Measurements from ENCODE around the gene SLC12A8. TPM values are rescaled to one million over a fixed set of nuclear protein-coding genes. Genes with fewer than 3 reads are reported as not detected.

SLC12A8 gene
- total and polyA plus RNA-seq, 9 of the 15 experiments (the other 6 are each of a cell fraction or from before 2014, with no cell fraction given): 0.04 to 0.33 (median 0.09) TPM; not detected in 4

DNA sequence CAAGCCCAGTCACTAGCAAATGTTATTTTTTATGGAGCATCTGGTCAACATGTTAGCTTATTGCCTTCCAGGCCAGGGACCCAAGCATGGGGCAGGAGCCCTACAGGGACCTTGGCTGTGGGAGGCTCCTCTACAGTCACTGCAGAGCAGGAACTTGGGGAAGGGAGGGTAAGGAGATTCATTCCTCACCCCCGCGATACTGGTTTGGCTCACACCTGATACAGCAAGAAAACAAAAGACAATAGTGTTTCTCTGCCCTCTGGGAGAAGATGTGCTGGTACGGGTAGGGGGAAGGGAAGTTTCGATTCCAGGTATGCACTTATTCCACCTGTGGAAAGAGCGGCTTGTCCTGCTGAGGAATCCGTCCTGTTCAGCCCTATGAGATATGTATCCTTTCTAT is 77.6 kb downstream of the SLC12A8 start:
- no peaks in the 10 kb centered on the region for H3K9me3 ChIP-seq (replicated peaks; ENCODE audit: control insufficient read depth, insufficient read depth, low read depth, low read length)
- ATAC-seq (no peak), DNase-seq (ENCODE audit: extremely low read depth in 1 of 4, low spot score in 3 of 4) (no peak), FAIRE-seq (no peak)
- no TSS peak for BruUV-seq (replicated peaks)
- H3K4me1 ChIP-seq (replicated peaks in 1 of 2; ENCODE audit: control insufficient read depth in 2 of 2, insufficient read depth in 2 of 2, low read length in 2 of 2): no peaks in the 10 kb centered on the region
- H3K36me3 ChIP-seq (ENCODE audit: control insufficient read depth, insufficient read depth, low read length): no peaks in the 10 kb centered on the region
- peaks cover 11 to 32% of the 10 kb centered on the region in 2 experiments; a peak in 4 of 5 replicates for H3K27me3 ChIP-seq (ENCODE audit: control insufficient read depth in 2 of 2, insufficient read depth in 2 of 2, low read length in 2 of 2)
- no peaks in the 10 kb centered on the region for H3K79me2 ChIP-seq (ENCODE audit: control insufficient read depth, insufficient read depth, low read length)
- no peaks in the 10 kb centered on the region for H4K20me1 ChIP-seq (replicated peaks; ENCODE audit: control insufficient read depth, insufficient read depth, low read length)
- H3K4me2 ChIP-seq (ENCODE audit: insufficient read depth, low read length): no peak overlapping the region
- H2AFZ ChIP-seq (ENCODE audit: low read depth, low read length): no peak overlapping the region
- POLR2A ChIA-PET: interaction anchor here (0.7 kb wide), 1 partner anchor 270 kb away, joined by 3 read pairs; no protein-coding TSS in a partner anchor
- H3K4me3 ChIP-seq: no peak overlapping the region
- TF ChIP-seq TAF15 (IDR thresholded peaks at IDR 0.05; ENCODE audit: low read depth, low read length) (no peak), FOXK2 (conservative IDR thresholded peaks at IDR 0.05 in 1 of 2, IDR thresholded peaks at IDR 0.05 in 1 of 2; ENCODE audit: low read depth in 2 of 2) (no peak), EWSR1 (IDR thresholded peaks at IDR 0.05; ENCODE audit: borderline replicate concordance, low read depth, partially characterized antibody) (no peak), CEBPB (tag; IDR thresholded peaks at IDR 0.05) (no peak), HOXB6 (CRISPR knock-in tag; IDR thresholded peaks at IDR 0.05; ENCODE audit: borderline replicate concordance) (no peak), HNRNPH1 (optimal IDR thresholded peaks at IDR 0.05; ENCODE audit: low read depth, low read length) (no peak), HNRNPK (IDR thresholded peaks at IDR 0.05; ENCODE audit: low read depth, low read length, poor library complexity, severe bottlenecking) (no peak), SIX5 (IDR thresholded peaks at IDR 0.05; ENCODE audit: borderline replicate concordance in 1 of 2, insufficient read depth in 1 of 2, low read depth in 1 of 2, low read length in 2 of 2) (no peak), HSF4 (CRISPR knock-in tag; IDR thresholded peaks at IDR 0.05; ENCODE audit: borderline replicate concordance) (no peak), PRMT5 (CRISPR knock-in tag; IDR thresholded peaks at IDR 0.05) (no peak), MYC (IDR thresholded peaks at IDR 0.05; ENCODE audit: low read depth, low read length) (no peak), MYC (CRISPR knock-in tag; IDR thresholded peaks at IDR 0.05; ENCODE audit: borderline replicate concordance, low read depth) (no peak), SP2 (IDR thresholded peaks at IDR 0.05; ENCODE audit: extremely low read depth, low read depth, low read length, poor library complexity, severe bottlenecking) (no peak)
- TF ChIP-seq, protein P1, sequence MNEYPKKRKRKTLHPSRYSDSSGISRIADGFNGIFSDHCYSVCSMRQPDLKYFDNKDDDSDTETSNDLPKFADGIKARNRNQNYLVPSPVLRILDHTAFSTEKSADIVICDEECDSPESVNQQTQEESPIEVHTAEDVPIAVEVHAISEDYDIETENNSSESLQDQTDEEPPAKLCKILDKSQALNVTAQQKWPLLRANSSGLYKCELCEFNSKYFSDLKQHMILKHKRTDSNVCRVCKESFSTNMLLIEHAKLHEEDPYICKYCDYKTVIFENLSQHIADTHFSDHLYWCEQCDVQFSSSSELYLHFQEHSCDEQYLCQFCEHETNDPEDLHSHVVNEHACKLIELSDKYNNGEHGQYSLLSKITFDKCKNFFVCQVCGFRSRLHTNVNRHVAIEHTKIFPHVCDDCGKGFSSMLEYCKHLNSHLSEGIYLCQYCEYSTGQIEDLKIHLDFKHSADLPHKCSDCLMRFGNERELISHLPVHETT (CRISPR knock-in tag; conservative IDR thresholded peaks at IDR 0.05 in 1 of 2, IDR thresholded peaks at IDR 0.05 in 1 of 2): no peak
- TF ChIP-seq, protein P2, sequence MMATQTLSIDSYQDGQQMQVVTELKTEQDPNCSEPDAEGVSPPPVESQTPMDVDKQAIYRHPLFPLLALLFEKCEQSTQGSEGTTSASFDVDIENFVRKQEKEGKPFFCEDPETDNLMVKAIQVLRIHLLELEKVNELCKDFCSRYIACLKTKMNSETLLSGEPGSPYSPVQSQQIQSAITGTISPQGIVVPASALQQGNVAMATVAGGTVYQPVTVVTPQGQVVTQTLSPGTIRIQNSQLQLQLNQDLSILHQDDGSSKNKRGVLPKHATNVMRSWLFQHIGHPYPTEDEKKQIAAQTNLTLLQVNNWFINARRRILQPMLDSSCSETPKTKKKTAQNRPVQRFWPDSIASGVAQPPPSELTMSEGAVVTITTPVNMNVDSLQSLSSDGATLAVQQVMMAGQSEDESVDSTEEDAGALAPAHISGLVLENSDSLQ (IDR thresholded peaks at IDR 0.05): no peak
- TF ChIP-seq, protein P3, sequence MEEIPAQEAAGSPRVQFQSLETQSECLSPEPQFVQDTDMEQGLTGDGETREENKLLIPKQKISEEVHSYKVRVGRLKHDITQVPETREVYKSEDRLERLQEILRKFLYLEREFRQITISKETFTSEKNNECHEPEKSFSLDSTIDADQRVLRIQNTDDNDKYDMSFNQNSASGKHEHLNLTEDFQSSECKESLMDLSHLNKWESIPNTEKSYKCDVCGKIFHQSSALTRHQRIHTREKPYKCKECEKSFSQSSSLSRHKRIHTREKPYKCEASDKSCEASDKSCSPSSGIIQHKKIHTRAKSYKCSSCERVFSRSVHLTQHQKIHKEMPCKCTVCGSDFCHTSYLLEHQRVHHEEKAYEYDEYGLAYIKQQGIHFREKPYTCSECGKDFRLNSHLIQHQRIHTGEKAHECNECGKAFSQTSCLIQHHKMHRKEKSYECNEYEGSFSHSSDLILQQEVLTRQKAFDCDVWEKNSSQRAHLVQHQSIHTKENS (CRISPR knock-in tag; IDR thresholded peaks at IDR 0.05): no peak
- H3K9ac ChIP-seq (ENCODE audit: insufficient read depth in 1 of 2, low read depth in 2 of 2, low read length in 2 of 2): no peak overlapping the region
- in situ Hi-C loops (cut with MboI): loop anchor here (10.0 kb wide), 1 partner anchor 1020 kb away; no protein-coding TSS in a partner anchor
- CTCF ChIA-PET (ENCODE audit: low intra/inter-chr PET ratio): no interaction called here
- no peaks in the 10 kb centered on the region for H3K9me1 ChIP-seq (ENCODE audit: control insufficient read depth, insufficient read depth, low read length)
- no peak overlapping the region for H3K27ac ChIP-seq (ENCODE audit: extremely low read depth, low read depth, low read length)
- WGBS (ENCODE audit: insufficient coverage, low coverage, missing lambda C conversion rate): 17% methylated on average over 5 of the region's 6 CpGs
- intact Hi-C loops (cut with micrococcal nuclease): no loop called here
